ENCODE results near the gene MPHOSPH10. TPM values are rescaled to one million over a fixed set of nuclear protein-coding genes. Genes with fewer than 3 reads are reported as not detected.
"Not testable (repeated sequence)": the region's sequence is repeated elsewhere in the genome, so short reads cannot be mapped to it uniquely, and the experiment has no call there.

Gene MPHOSPH10
- polyA plus RNA-seq, 4 donors, result 14.3 to 31.2 (median 18.5) TPM

DNA sequence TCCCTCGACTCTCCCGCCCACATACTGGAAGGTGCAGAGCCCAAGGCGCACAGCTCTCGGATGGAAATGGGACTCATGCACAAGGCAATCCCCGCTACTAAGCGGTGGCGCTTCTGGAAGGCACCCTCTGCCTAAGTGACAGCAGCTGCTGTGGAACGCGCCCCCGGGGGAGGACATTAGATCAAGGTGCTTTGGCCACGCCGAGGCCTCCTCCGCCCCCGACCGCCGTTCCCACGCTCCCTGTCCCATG, 607 bp upstream of the MPHOSPH10 start:
- peaks cover 0 to 2% (median 2%) of the 10 kb centered on the region in 3 donors for H3K4me1 ChIP-seq (ENCODE audit: control insufficient read depth in 3 of 3, insufficient read depth in 2 of 3, low read depth in 1 of 3, low read length in 2 of 3)

DNA sequence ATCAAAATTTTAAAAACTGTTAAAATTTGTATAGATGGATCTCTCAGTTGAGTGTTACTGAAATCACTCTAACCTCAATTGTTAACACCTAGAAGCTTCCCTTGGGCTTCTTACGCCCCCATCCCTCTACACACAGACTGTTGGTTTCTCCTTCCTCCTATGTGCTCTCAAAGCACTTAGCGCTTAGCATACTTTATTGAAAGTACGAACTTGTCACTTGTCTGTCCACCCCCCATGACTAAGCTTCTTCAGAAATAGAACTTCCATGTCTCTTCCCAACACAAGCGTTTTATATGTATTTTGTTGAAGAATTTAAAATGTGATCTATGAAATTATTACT, 441 bp downstream of the MPHOSPH10 start:
- Histone ChIP-seq H3K36me3 (ENCODE audit: control insufficient read depth in 3 of 3, insufficient read depth in 2 of 3, low read depth in 1 of 3, low read length in 3 of 3) (peaks cover 2 to 11% (median 5%) of the 10 kb centered on the region in 3 donors), H3K9me3 (ENCODE audit: control insufficient read depth in 2 of 2, insufficient read depth in 1 of 2, low read depth in 1 of 2, low read length in 1 of 2) (no peaks in the 10 kb centered on the region), H3K27ac (ENCODE audit: low read depth in 1 of 3, low read length in 2 of 3) (peak overlapping the region; percentile 71 to 91 (median 87)), H3K4me3 (ENCODE audit: low read depth in 1 of 3, low read length in 3 of 3) (peak overlapping the region; percentile 70 to 95 (median 86)), H3K27me3 (ENCODE audit: control insufficient read depth in 3 of 3, insufficient read depth in 3 of 3, low read length in 3 of 3) (no peaks in the 10 kb centered on the region), H3K4me1 (ENCODE audit: control insufficient read depth in 3 of 3, insufficient read depth in 2 of 3, low read depth in 1 of 3, low read length in 2 of 3) (peaks cover 0 to 2% (median 2%) of the 10 kb centered on the region in 3 donors)
- DNase-seq, result peak in 1 of 2 donors; percentile 5
- no peak for FAIRE-seq
- WGBS, 3 donors, result 0 to 2% (median 0%) methylated on average over 4 of the region's 4 CpGs

More for the DNA sequence above, 607 bp upstream of the MPHOSPH10 start:
- Histone ChIP-seq H3K36me3 (ENCODE audit: control insufficient read depth in 3 of 3, insufficient read depth in 2 of 3, low read depth in 1 of 3, low read length in 3 of 3) (peaks cover 0 to 2% (median 2%) of the 10 kb centered on the region in 3 donors), H3K9me3 (ENCODE audit: control insufficient read depth in 2 of 2, insufficient read depth in 1 of 2, low read depth in 1 of 2, low read length in 1 of 2) (no peaks in the 10 kb centered on the region), H3K4me3 (ENCODE audit: low read depth in 1 of 3, low read length in 3 of 3) (peak overlapping the region; percentile 70 to 95 (median 86)), H3K27ac (ENCODE audit: low read depth in 1 of 3, low read length in 2 of 3) (peak overlapping the region; percentile 87 to 91 (median 91)), H3K27me3 (ENCODE audit: control insufficient read depth in 3 of 3, insufficient read depth in 3 of 3, low read length in 3 of 3) (no peaks in the 10 kb centered on the region)
- FAIRE-seq (no peak), DNase-seq (peak in 1 of 2 donors; percentile 94)
- 0 to 1% (median 1%) methylated on average over 17 of the region's 17 CpGs for WGBS, 3 donors

DNA sequence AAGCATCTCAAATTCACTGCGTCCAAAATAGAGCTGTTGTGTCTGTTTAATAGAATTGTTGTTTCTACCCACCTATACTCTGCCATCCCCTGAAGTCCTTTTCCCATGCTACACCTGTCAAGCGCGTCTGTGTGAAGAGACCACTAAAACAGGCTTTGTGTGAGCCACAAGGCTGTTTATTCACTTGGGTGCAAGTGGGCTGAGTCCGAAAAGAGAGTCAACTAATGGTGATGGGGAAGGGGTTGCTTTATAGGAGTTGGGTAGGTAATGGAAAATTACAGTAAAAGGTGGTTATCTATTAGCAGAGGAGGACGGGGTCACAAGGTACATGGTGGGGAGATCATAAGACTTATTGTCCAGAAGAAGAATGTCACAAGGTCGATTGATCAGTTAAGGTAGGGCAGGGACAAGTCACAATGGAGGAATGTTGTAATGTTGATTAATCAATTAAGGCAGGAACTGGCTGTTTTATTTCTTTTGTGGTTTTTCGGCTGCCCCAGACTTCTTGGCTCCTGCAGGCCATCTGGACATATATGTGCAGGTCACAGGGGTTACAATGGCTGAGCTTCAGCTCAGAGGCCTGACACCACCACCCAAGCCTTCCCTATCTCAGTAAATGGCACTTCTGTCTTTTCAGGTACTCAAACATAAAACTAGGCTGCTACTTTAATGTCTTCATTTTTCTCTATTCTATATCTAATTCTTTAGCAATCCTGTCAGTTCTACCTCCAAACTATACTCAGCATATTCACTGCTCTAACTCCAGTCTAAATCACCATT, 1.1 kb downstream of the MPHOSPH10 start:
- not testable (repeated sequence) for FAIRE-seq; H3K27me3 ChIP-seq (ENCODE audit: control insufficient read depth in 3 of 3, insufficient read depth in 3 of 3, low read length in 3 of 3); H3K9me3 ChIP-seq (ENCODE audit: control insufficient read depth in 2 of 2, insufficient read depth in 1 of 2, low read depth in 1 of 2, low read length in 1 of 2); DNase-seq; H3K4me1 ChIP-seq (ENCODE audit: control insufficient read depth in 3 of 3, insufficient read depth in 2 of 3, low read depth in 1 of 3, low read length in 2 of 3); H3K27ac ChIP-seq (ENCODE audit: low read depth in 1 of 3, low read length in 2 of 3)
- H3K4me3 ChIP-seq (ENCODE audit: low read depth in 1 of 3, low read length in 3 of 3), result peak overlapping the region; percentile 70 to 95 (median 86)
- peaks cover 2 to 16% (median 5%) of the 10 kb centered on the region in 3 donors for H3K36me3 ChIP-seq (ENCODE audit: control insufficient read depth in 3 of 3, insufficient read depth in 2 of 3, low read depth in 1 of 3, low read length in 3 of 3)
- WGBS, 3 donors, result 21 to 41% (median 31%) methylated on average over 7 of the region's 7 CpGs

DNA sequence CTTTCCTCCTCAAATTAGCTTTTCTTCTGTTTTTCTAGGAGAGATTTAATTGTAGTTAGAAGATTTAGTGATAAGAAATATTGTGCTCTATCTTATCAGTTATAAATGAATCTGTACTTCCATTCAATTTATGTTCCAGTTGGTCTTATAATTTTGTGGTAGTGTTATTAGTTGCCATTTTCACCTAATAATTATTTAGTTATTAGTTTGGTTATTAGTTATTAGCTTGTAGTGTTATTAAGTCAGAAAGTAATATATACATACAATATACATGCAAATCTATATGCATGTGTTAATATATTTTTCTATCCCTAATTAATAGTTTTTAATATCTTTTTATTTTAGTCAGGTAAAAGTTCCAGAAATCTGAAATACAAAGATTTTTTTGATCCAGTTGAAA, 3.2 kb downstream of the MPHOSPH10 start:
- Histone ChIP-seq H3K4me3 (ENCODE audit: low read depth in 1 of 3, low read length in 3 of 3) (no peak overlapping the region), H3K27ac (ENCODE audit: low read depth in 1 of 3, low read length in 2 of 3) (no peak overlapping the region), H3K27me3 (ENCODE audit: control insufficient read depth in 3 of 3, insufficient read depth in 3 of 3, low read length in 3 of 3) (no peaks in the 10 kb centered on the region), H3K4me1 (ENCODE audit: control insufficient read depth in 3 of 3, insufficient read depth in 2 of 3, low read depth in 1 of 3, low read length in 2 of 3) (peaks cover 0 to 2% (median 2%) of the 10 kb centered on the region in 3 donors), H3K36me3 (ENCODE audit: control insufficient read depth in 3 of 3, insufficient read depth in 2 of 3, low read depth in 1 of 3, low read length in 3 of 3) (peaks cover 8 to 27% (median 9%) of the 10 kb centered on the region in 3 donors), H3K9me3 (ENCODE audit: control insufficient read depth in 2 of 2, insufficient read depth in 1 of 2, low read depth in 1 of 2, low read length in 1 of 2) (no peaks in the 10 kb centered on the region)
- DNase-seq (no peak), FAIRE-seq (no peak)

DNA sequence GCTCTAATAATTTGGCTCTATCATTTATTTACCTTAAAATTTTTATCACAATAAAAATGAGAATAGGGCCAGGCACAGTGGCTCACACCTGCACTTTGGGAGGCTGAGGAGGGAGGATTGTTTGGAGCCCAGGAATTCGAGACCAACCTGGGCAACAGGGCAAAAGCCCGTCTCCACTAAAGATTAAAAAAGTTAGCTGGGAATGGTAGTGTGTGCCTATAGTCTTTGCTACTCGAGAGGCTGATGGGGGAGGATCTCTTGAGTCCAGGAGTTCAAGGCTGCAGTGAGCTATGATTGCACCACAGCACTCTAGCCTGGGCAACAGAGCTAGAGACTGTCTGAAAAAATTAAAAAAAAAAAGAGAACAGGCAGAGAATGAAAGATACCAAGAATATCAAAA, 5.7 kb downstream of the MPHOSPH10 start:
- no peak for FAIRE-seq
- WGBS, 3 donors, result 76 to 91% (median 81%) methylated on average over 3 of the region's 3 CpGs
- peaks cover 10 to 36% (median 14%) of the 10 kb centered on the region in 3 donors for H3K36me3 ChIP-seq (ENCODE audit: control insufficient read depth in 3 of 3, insufficient read depth in 2 of 3, low read depth in 1 of 3, low read length in 3 of 3)

DNA sequence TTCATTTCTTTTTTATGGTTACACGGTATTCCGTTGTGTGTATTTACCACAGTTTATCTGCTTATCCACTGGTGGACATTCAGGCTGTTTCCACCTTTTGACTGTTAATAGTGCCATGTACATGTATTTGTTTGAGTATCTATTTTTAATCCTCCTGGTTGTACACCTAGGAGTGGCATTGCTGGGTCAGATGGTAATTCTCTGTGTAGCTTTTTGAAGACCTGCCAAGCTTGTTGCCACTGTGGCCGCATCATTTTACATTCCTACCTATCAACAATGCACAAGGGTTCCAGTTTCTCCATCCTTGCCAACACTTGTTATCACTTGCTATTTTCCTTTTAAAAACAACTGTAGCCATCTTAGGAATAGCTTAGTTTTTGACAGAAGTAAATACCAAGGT, 13.3 kb downstream of the MPHOSPH10 start:
- H3K9me3 ChIP-seq (ENCODE audit: control insufficient read depth in 2 of 2, insufficient read depth in 1 of 2, low read depth in 1 of 2, low read length in 1 of 2), result no peaks in the 10 kb centered on the region

More for the DNA sequence above, 5.7 kb downstream of the MPHOSPH10 start:
- H3K27ac ChIP-seq (ENCODE audit: low read depth in 1 of 3, low read length in 2 of 3), result no peak overlapping the region
- no peaks in the 10 kb centered on the region for H3K9me3 ChIP-seq (ENCODE audit: control insufficient read depth in 2 of 2, insufficient read depth in 1 of 2, low read depth in 1 of 2, low read length in 1 of 2)
- no peaks in the 10 kb centered on the region for H3K27me3 ChIP-seq (ENCODE audit: control insufficient read depth in 3 of 3, insufficient read depth in 3 of 3, low read length in 3 of 3)
- H3K4me1 ChIP-seq (ENCODE audit: control insufficient read depth in 3 of 3, insufficient read depth in 2 of 3, low read depth in 1 of 3, low read length in 2 of 3), result peaks cover 0 to 2% (median 2%) of the 10 kb centered on the region in 3 donors
- no peak for DNase-seq
- no peak overlapping the region for H3K4me3 ChIP-seq (ENCODE audit: low read depth in 1 of 3, low read length in 3 of 3)

DNA sequence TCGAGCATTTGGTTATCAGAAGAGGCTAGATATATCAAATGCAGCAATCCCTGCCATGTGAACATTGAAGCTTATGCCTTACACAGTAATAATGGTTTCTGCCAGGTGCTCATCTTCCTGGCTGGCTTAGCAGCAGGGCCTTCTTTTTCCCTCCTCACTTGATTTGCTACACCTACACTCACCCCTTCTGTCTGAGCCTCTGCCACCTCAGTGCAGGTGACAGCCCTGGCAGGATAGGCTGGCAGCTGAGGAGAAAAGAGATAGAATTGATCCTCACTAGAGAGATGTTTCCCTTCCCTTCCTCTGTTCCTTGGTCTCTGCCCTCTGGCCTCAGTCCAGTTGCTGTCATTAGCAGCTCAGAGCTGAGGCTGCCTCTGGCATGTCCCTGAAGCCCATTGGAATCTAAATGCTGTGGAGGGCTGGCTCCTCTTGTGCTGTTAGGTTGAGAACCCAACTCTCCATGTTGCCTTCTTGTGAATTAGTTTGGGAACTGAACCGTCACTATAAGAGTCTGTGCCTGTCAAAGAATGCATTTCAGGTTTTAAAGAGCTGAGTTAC, 18.2 kb downstream of the MPHOSPH10 start:
- Histone ChIP-seq H3K4me1 (ENCODE audit: control insufficient read depth in 3 of 3, insufficient read depth in 2 of 3, low read depth in 1 of 3, low read length in 2 of 3) (no peaks in the 10 kb centered on the region), H3K27me3 (ENCODE audit: control insufficient read depth in 3 of 3, insufficient read depth in 3 of 3, low read length in 3 of 3) (no peaks in the 10 kb centered on the region), H3K9me3 (ENCODE audit: control insufficient read depth in 2 of 2, insufficient read depth in 1 of 2, low read depth in 1 of 2, low read length in 1 of 2) (no peaks in the 10 kb centered on the region), H3K4me3 (ENCODE audit: low read depth in 1 of 3, low read length in 3 of 3) (no peak overlapping the region), H3K27ac (ENCODE audit: low read depth in 1 of 3, low read length in 2 of 3) (no peak overlapping the region), H3K36me3 (ENCODE audit: control insufficient read depth in 3 of 3, insufficient read depth in 2 of 3, low read depth in 1 of 3, low read length in 3 of 3) (peaks cover 13 to 28% (median 23%) of the 10 kb centered on the region in 3 donors)
- FAIRE-seq (no peak), DNase-seq (no peak)
- WGBS, 3 donors, result 68 to 94% (median 93%) methylated on average over 2 of the region's 2 CpGs

More for the DNA sequence above, 13.3 kb downstream of the MPHOSPH10 start:
- no peak overlapping the region for H3K4me3 ChIP-seq (ENCODE audit: low read depth in 1 of 3, low read length in 3 of 3)
- H3K4me1 ChIP-seq (ENCODE audit: control insufficient read depth in 3 of 3, insufficient read depth in 2 of 3, low read depth in 1 of 3, low read length in 2 of 3), result no peaks in the 10 kb centered on the region
- peaks cover 19 to 37% (median 29%) of the 10 kb centered on the region in 3 donors for H3K36me3 ChIP-seq (ENCODE audit: control insufficient read depth in 3 of 3, insufficient read depth in 2 of 3, low read depth in 1 of 3, low read length in 3 of 3)
- WGBS, 3 donors, result 91 to 95% (median 94%) methylated on average over 3 of the region's 3 CpGs
- no peak for FAIRE-seq
- H3K27me3 ChIP-seq (ENCODE audit: control insufficient read depth in 3 of 3, insufficient read depth in 3 of 3, low read length in 3 of 3), result no peaks in the 10 kb centered on the region
- no peak for DNase-seq
- H3K27ac ChIP-seq (ENCODE audit: low read depth in 1 of 3, low read length in 2 of 3), result no peak overlapping the region

DNA sequence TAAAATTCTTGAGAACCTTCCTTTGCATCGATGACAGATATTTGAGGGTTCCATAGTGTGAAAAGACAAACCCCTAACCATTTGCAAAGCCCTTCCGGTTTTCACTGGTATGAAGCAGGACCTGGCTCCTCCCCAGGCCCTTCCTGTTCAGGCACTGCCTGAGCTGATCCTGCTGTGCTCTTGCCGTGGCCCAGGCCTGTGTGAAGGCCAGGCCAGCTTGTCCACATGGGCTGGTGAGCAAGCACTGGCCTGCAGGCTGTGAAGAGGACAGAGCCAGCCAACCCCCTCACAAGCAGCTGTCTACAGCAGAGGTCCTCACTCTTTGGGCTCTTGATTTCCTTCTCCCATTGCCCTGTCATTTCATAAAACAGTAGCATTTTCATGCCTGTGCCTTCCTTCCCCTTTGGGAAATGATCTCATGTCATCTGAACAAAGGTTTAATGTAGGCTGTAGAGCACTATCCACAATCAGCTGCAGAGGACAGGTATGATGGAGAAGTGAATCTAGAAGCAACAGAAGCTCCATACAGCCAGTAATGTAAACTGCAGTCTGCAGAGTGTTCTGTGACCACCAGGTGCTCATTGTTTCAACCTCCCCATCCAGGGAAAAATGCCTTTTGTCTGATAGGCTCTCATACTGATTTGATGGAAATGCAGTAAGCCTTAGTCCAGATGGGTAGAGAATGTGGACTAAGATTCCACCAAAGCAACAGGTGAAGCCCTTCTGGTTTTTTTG, 19.8 kb downstream of the MPHOSPH10 start:
- DNase-seq, result no peak
- H3K4me3 ChIP-seq (ENCODE audit: low read depth in 1 of 3, low read length in 3 of 3), result no peak overlapping the region
- H3K27ac ChIP-seq (ENCODE audit: low read depth in 1 of 3, low read length in 2 of 3), result no peak overlapping the region
- no peak for FAIRE-seq
- WGBS, 3 donors, result 53 to 74% (median 67%) methylated on average over 3 of the region's 3 CpGs
- no peaks in the 10 kb centered on the region for H3K9me3 ChIP-seq (ENCODE audit: control insufficient read depth in 2 of 2, insufficient read depth in 1 of 2, low read depth in 1 of 2, low read length in 1 of 2)
- peaks cover 0 to 3% (median 0%) of the 10 kb centered on the region in 3 donors for H3K27me3 ChIP-seq (ENCODE audit: control insufficient read depth in 3 of 3, insufficient read depth in 3 of 3, low read length in 3 of 3)
- H3K36me3 ChIP-seq (ENCODE audit: control insufficient read depth in 3 of 3, insufficient read depth in 2 of 3, low read depth in 1 of 3, low read length in 3 of 3), result peaks cover 5 to 22% (median 16%) of the 10 kb centered on the region in 3 donors
- H3K4me1 ChIP-seq (ENCODE audit: control insufficient read depth in 3 of 3, insufficient read depth in 2 of 3, low read depth in 1 of 3, low read length in 2 of 3), result no peaks in the 10 kb centered on the region

All from small intestine (tissue), 7 donors.